Right atrium auricular region (tissue), 2 donors: ENCODE data around the gene AZU1. TPM values are rescaled to one million over a fixed set of nuclear protein-coding genes. Genes with fewer than 3 reads are reported as not detected.
A peak's percentile ranks its signal among the peaks of the same experiment; 100 is the strongest.

Experiments used
- DNase-seq: peaks from one replicate; pipeline ENCODE4 v3.0.0-alpha.2; 2019; ENCODE audit warnings: low spot score
- H3K27ac ChIP-seq, 2 donors: fragments of 200-600 bp; sonication (generic); 1 replicate in 1 of 2; 2 replicates in 1 of 2; pipeline ENCODE4 v1.5.1; 2016 to 2019
- H3K27me3 ChIP-seq, 2 donors: fragments of 200-600 bp; sonication (generic); one replicate each; pipeline versions ENCODE4 v1.5.1 to v1.6.0; 2017 to 2019
- H3K36me3 ChIP-seq: fragments of 200-600 bp; sonication (generic); one replicate; pipeline ENCODE4 v1.5.1; 2016
- H3K4me1 ChIP-seq, 2 donors: fragments of 200-600 bp; sonication (generic); one replicate each; pipeline versions ENCODE4 v1.5.1 to v1.6.0; 2017 to 2019
- H3K4me3 ChIP-seq, 2 donors: fragments of 200-600 bp; sonication (generic); 1 replicate in 1 of 2; 2 replicates in 1 of 2; pipeline ENCODE4 v1.5.1; 2017 to 2019; ENCODE audit warnings: mild to moderate bottlenecking in 1 of 2, moderate library complexity in 1 of 2
- H3K9me3 ChIP-seq, 2 donors: fragments of 200-600 bp; sonication (generic); one replicate each; pipeline ENCODE4 v1.5.1; 2019
- total RNA-seq, 2 donors: library from RNA; depleted of rRNA; stranded (reverse); fragments of >200 nt; gene quantifications; one replicate each; pipeline ENCODE4 v1.1.0, GENCODE V29; 2016
- TF ChIP-seq, protein P1 (sequence below), 2 donors: fragments of 200-600 bp; sonication (generic); IDR thresholded peaks; one replicate each; pipeline ENCODE4 v1.5.1; 2019; ENCODE audit warnings: antibody characterized with exemption in 2 of 2

The AZU1 gene, protein sequence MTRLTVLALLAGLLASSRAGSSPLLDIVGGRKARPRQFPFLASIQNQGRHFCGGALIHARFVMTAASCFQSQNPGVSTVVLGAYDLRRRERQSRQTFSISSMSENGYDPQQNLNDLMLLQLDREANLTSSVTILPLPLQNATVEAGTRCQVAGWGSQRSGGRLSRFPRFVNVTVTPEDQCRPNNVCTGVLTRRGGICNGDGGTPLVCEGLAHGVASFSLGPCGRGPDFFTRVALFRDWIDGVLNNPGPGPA
- total RNA-seq = not detected

DNA sequence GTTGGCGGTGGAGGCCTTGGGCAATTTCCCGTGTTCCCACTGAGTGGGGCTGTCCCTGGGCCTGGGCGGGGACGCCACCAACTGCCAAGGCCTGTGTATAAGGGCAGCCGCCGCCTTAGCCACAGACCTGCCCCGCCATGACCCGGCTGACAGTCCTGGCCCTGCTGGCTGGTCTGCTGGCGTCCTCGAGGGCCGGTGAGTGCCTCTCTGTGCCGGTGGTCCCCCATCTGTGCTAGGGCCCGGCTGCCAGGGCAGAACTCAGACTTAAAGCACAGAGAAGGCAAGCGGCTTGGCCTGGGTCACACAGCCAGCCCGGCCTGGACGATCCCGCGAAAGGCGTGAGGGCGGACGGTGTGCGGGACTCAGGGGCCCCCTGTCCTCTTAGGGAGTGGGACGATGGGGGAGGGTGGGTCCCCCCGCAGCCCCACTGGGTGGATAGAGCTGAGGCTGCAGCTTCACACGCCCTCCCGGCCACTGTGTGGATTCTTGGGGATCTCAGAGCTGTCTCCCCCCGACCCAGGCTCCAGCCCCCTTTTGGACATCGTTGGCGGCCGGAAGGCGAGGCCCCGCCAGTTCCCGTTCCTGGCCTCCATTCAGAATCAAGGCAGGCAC lies at the start of gene AZU1:
TSS of gene AZU1 (plus strand) at position 128 of the 612 bp plus-strand sequence. CDS start at position 138, 10 bp downstream.
- H3K27me3 ChIP-seq = no peaks in the 10 kb centered on the region
- H3K36me3 ChIP-seq = no peaks in the 10 kb centered on the region
- no peak for DNase-seq
- TF ChIP-seq, protein P1, sequence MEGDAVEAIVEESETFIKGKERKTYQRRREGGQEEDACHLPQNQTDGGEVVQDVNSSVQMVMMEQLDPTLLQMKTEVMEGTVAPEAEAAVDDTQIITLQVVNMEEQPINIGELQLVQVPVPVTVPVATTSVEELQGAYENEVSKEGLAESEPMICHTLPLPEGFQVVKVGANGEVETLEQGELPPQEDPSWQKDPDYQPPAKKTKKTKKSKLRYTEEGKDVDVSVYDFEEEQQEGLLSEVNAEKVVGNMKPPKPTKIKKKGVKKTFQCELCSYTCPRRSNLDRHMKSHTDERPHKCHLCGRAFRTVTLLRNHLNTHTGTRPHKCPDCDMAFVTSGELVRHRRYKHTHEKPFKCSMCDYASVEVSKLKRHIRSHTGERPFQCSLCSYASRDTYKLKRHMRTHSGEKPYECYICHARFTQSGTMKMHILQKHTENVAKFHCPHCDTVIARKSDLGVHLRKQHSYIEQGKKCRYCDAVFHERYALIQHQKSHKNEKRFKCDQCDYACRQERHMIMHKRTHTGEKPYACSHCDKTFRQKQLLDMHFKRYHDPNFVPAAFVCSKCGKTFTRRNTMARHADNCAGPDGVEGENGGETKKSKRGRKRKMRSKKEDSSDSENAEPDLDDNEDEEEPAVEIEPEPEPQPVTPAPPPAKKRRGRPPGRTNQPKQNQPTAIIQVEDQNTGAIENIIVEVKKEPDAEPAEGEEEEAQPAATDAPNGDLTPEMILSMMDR (IDR thresholded peaks at IDR 0.05) = no peak
- no peak within 1 kb of the TSS for H3K4me3 ChIP-seq
- no peaks in the 10 kb centered on the region for H3K9me3 ChIP-seq
- H3K27ac ChIP-seq = no peak within 1 kb of the TSS
- no peaks in the 10 kb centered on the region for H3K4me1 ChIP-seq

DNA sequence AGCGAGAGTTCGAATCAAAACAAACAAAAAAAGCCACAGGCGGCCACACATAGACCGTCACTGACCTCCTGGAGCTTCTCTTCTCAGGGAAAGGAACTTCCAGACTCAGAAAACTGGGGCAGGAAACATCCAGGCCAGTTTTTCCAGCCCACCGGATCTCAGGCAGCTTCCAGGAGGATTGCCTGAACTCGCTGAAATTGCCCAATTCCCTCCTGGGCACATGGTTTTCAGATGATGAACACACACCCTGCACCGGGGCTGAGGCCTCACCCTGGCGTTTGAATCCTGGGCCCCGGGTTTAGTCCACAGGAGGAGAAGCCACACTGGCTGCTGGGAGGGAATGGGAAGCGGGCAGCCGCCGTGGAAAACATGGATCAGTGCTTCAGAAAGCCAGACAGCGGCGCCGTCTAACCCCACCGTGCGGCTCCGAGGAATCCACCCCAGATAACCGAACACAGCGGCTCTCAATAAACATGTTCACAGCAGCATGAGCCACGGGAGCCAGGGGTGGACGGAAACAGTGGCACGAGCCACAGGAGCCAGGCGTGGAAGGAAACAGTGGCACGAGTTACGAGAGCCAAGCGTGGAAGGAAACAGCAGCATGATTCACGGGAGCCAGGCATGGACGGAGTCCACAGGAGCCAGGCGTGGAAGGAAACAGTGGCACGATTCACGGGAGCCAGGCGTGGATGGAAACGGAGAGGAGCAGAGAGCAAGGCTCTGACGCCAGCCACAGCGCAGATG lies 48.6 kb upstream of the AZU1 start:
- Histone ChIP-seq H3K9me3 (no peaks in the 10 kb centered on the region), H3K27me3 (no peaks in the 10 kb centered on the region), H3K4me3 (no peak overlapping the region), H3K36me3 (no peaks in the 10 kb centered on the region), H3K4me1 (peaks cover 0 to 14% of the 10 kb centered on the region in 2 donors), H3K27ac (peak overlapping the region; percentile 40 to 41)
- DNase-seq = peak; percentile 88
- TF ChIP-seq, protein P1 (IDR thresholded peaks at IDR 0.05) = no peak

DNA sequence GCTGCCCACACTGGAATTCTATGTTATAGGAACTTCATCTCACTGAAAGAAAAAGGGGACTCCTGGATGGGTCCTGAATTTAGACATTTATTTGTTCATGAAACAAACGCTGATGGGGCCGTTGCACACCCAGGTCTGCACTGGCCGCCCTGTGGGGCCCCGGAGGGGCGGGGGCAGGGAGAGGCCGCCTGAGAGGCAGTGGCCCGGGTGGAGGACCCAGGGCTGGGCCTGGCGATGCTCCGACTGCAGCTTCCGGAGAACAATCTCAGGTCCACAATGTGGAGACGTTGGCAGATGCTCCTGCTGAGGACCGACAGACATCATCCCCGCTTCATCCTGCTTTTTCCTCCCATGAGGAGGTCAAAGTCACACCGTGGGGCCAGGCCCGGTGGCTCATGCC lies 46.7 kb upstream of the AZU1 start:
- H3K4me3 ChIP-seq = peak overlapping the region in 1 of 2 donors; percentile 44
- H3K27me3 ChIP-seq = no peaks in the 10 kb centered on the region
- no peaks in the 10 kb centered on the region for H3K9me3 ChIP-seq
- TF ChIP-seq, protein P1 (IDR thresholded peaks at IDR 0.05) = no peak
- DNase-seq = no peak
- H3K4me1 ChIP-seq = peaks cover 0 to 14% of the 10 kb centered on the region in 2 donors
- no peak overlapping the region for H3K27ac ChIP-seq
- H3K36me3 ChIP-seq = no peaks in the 10 kb centered on the region

DNA sequence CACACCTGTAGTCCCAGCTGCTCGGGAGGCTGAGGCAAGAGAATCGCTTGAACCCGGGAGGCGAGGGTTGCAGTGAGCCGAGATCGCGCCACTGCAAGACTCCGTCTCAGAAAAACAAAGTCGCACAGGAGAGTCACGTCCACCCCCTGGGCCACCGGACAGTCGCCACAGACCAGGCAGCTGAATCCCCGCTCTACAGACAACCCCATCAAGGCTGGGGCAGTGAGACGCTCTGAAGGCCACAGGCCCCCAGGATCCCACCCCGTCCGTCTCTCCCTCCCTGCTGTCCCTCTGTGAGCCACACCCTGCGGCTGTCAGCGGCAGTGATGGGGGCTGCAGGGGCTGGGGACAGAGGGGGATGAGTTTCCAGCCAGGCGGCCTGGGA lies 45.8 kb upstream of the AZU1 start:
- H3K9me3 ChIP-seq = no peaks in the 10 kb centered on the region
- H3K4me1 ChIP-seq = peaks cover 0 to 14% of the 10 kb centered on the region in 2 donors
- H3K36me3 ChIP-seq = no peaks in the 10 kb centered on the region
- TF ChIP-seq, protein P1 (IDR thresholded peaks at IDR 0.05) = no peak
- DNase-seq = no peak
- H3K27ac ChIP-seq = peak overlapping the region in 1 of 2 donors; percentile 53
- H3K27me3 ChIP-seq = no peaks in the 10 kb centered on the region
- peak overlapping the region; percentile 25 to 44 for H3K4me3 ChIP-seq

DNA sequence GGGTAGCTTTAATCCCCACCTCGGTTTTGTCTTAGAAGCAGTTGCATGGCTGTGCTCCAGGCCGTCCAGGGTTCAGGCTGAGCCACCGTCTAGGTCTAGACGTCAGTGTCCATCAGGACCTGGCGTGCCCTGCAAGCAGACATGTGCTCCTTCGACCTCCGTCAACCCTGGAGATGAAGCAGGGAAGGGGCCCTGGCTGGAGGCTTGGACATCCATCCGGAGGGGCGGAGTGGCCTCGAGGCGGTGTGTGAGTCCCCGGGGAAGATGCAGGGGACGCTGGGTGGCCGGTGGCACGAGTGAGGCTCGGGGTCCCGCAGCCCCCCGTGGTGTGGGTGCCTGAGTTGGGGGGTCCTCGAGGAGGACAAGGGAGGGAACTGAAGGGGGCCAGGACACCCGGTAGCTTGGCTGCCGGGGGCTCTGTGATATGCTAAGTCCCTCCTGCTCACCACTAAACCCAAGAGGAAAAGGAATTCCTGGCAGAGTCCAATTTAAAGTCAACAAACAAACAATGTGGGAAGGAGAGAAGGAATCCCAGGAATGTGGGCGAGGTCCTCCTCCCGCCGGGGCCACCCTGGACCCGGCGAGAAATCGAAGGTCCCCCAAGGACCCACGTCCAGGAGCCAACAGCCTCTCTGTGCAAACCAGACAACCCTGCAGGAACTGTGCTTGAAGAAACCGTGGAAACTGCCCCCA lies 45.3 kb upstream of the AZU1 start:
- Histone ChIP-seq H3K4me3 (peak overlapping the region; percentile 25 to 44), H3K27me3 (no peaks in the 10 kb centered on the region), H3K27ac (peak overlapping the region in 1 of 2 donors; percentile 53), H3K36me3 (no peaks in the 10 kb centered on the region), H3K4me1 (peaks cover 0 to 14% of the 10 kb centered on the region in 2 donors), H3K9me3 (no peaks in the 10 kb centered on the region)
- DNase-seq = no peak
- TF ChIP-seq, protein P1 (IDR thresholded peaks at IDR 0.05) = no peak
